ENCODE data around the gene OR5A1.

DNA sequence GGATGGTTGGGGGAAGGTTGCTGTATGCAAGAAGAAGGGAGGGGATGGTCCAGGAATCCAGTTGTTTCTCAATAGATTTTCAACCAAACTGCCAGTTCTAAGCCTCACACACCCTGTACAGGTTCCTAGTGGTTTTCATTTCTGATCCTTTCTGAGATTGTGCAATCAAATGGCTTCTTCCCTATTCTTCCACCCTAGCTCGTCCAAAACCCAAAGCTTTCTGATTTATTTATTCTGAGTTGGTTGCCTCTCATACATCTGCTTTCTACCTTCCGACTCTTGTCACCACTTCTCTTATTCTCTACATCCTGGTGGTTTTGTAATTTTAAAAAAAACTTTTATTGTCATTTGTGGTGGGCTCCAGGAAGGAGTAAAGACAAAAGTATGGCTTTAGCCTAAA is 22.6 kb upstream of the OR5A1 start:
- TF ChIP-seq, protein P1, sequence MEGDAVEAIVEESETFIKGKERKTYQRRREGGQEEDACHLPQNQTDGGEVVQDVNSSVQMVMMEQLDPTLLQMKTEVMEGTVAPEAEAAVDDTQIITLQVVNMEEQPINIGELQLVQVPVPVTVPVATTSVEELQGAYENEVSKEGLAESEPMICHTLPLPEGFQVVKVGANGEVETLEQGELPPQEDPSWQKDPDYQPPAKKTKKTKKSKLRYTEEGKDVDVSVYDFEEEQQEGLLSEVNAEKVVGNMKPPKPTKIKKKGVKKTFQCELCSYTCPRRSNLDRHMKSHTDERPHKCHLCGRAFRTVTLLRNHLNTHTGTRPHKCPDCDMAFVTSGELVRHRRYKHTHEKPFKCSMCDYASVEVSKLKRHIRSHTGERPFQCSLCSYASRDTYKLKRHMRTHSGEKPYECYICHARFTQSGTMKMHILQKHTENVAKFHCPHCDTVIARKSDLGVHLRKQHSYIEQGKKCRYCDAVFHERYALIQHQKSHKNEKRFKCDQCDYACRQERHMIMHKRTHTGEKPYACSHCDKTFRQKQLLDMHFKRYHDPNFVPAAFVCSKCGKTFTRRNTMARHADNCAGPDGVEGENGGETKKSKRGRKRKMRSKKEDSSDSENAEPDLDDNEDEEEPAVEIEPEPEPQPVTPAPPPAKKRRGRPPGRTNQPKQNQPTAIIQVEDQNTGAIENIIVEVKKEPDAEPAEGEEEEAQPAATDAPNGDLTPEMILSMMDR (conservative IDR thresholded peaks at IDR 0.05 in 1 of 2, IDR thresholded peaks at IDR 0.05 in 1 of 2; ENCODE audit: extremely low read depth in 1 of 2, insufficient read depth in 1 of 2, low read depth in 1 of 2, low read length in 2 of 2): no peak
- TF ChIP-seq EZH2 (IDR thresholded peaks at IDR 0.05; ENCODE audit: borderline replicate concordance, low read length): no peak

All from mammary epithelial cell (primary cell).